ENCODE measurements around the gene CMSS1. TPM values are rescaled to one million over a fixed set of nuclear protein-coding genes. Genes with fewer than 3 reads are reported as not detected.

Gene CMSS1
- polyA plus RNA-seq, 1 donor = 20.6 TPM

- no peak for DNase-seq
Measured at GRCh38 chr3:100151024-100151707, 333.5 kb downstream of the CMSS1 start.

- DNase-seq = no peak
Measured at GRCh38 chr3:100154171-100154570, 336.5 kb downstream of the CMSS1 start.

GRCh38 chr3:100155128-100155527 lies 337.5 kb downstream of the CMSS1 start:
- DNase-seq = no peak

- DNase-seq = no peak
Measured at GRCh38 chr3:100155590-100155989, 337.9 kb downstream of the CMSS1 start.

GRCh38 chr3:100157685-100158084 lies 340.0 kb downstream of the CMSS1 start:
- DNase-seq = no peak

GRCh38 chr3:100158918-100159330 lies 341.3 kb downstream of the CMSS1 start:
- peak; percentile 51 for DNase-seq

- peak; percentile 55 for DNase-seq
Measured at GRCh38 chr3:100159331-100160153, 341.9 kb downstream of the CMSS1 start.

GRCh38 chr3:100160521-100160920 lies 342.9 kb downstream of the CMSS1 start:
- no peak for DNase-seq

- no peak for DNase-seq
Measured at GRCh38 chr3:100163787-100164186, 346.1 kb downstream of the CMSS1 start.

- no peak for DNase-seq
Measured at GRCh38 chr3:100164743-100165142, 347.1 kb downstream of the CMSS1 start.

GRCh38 chr3:100165926-100166550 lies 348.4 kb downstream of the CMSS1 start:
- no peak for DNase-seq

GRCh38 chr3:100169201-100169920 lies 351.7 kb downstream of the CMSS1 start:
- DNase-seq = peak; percentile 73

- no peak for DNase-seq
Measured at GRCh38 chr3:100170486-100170885, 352.8 kb downstream of the CMSS1 start.

- DNase-seq = no peak
Measured at GRCh38 chr3:100171211-100171914, 353.7 kb downstream of the CMSS1 start.

GRCh38 chr3:100173961-100174360 lies 356.3 kb downstream of the CMSS1 start:
- DNase-seq = no peak

- no peak for DNase-seq
Measured at GRCh38 chr3:100175637-100176280, 358.1 kb downstream of the CMSS1 start.

- DNase-seq = no peak
Measured at GRCh38 chr3:100179692-100180349, 362.2 kb downstream of the CMSS1 start.

GRCh38 chr3:100183608-100184125 lies 366.0 kb downstream of the CMSS1 start:
- DNase-seq = no peak

GRCh38 chr3:100184948-100185570 lies 367.4 kb downstream of the CMSS1 start:
- no peak for DNase-seq

GRCh38 chr3:100185847-100186246 lies 368.2 kb downstream of the CMSS1 start:
- DNase-seq = no peak

All from hindlimb muscle (tissue), 1 donor.